ENCODE results near the gene TMEM223. TPM values are rescaled to one million over a fixed set of nuclear protein-coding genes. Genes with fewer than 3 reads are reported as not detected.

Gene TMEM223
- total and polyA plus RNA-seq, 9 of the 15 experiments (the other 6 are each of a cell fraction or from before 2014, with no cell fraction given) = 5.9 to 34.5 (median 19.6) TPM

- no peak for TF ChIP-seq ZNF175 (CRISPR knock-in tag; IDR thresholded peaks at IDR 0.05; ENCODE audit: low read depth)
- no peak for TF ChIP-seq ZNF311 (CRISPR knock-in tag; IDR thresholded peaks at IDR 0.05)
- TF ChIP-seq LEF1 (IDR thresholded peaks at IDR 0.05) = no peak
- TF ChIP-seq ATF1 (CRISPR knock-in tag; IDR thresholded peaks at IDR 0.05) = no peak
- peak; percentile 64 for TF ChIP-seq ATF1 (tag; IDR thresholded peaks at IDR 0.05)
- TF ChIP-seq SNAPC5 (CRISPR knock-in tag; IDR thresholded peaks at IDR 0.05) = no peak
- no peak for TF ChIP-seq TSC22D4 (tag; IDR thresholded peaks at IDR 0.05)
- no peak for TF ChIP-seq CREB3L1 (IDR thresholded peaks at IDR 0.05; ENCODE audit: borderline replicate concordance, low read depth)
- no peak for TF ChIP-seq ZNF282 (CRISPR knock-in tag; IDR thresholded peaks at IDR 0.05)
- TF ChIP-seq JUN (IDR thresholded peaks at IDR 0.05; ENCODE audit: borderline replicate concordance, low read depth, low read length) = no peak
- peak; percentile 76; the same call in 1 of the 2 replicates for TF ChIP-seq JUN (CRISPR knock-in tag; IDR thresholded peaks at IDR 0.05; ENCODE audit: borderline replicate concordance)
- no peak for TF ChIP-seq SRSF3 (IDR thresholded peaks at IDR 0.05; ENCODE audit: insufficient read depth, low read length)
- 0 out of 4 replicates have a peak, but pooled peaks of 1 of the 2 experiments have one; percentile 25 for TF ChIP-seq UBTF (IDR thresholded peaks at IDR 0.05; ENCODE audit: borderline replicate concordance in 1 of 2, low read depth in 2 of 2, low read length in 2 of 2)
- TF ChIP-seq REST (IDR thresholded peaks at IDR 0.05; ENCODE audit: borderline replicate concordance) = no peak
- no peak; the same call in 1 of the 2 replicates for TF ChIP-seq REST (CRISPR knock-in tag; IDR thresholded peaks at IDR 0.05; ENCODE audit: low read depth)
- TF ChIP-seq MEIS2 (IDR thresholded peaks at IDR 0.05; ENCODE audit: partially characterized antibody) = no peak
These were observed at the start of gene TMEM223 (continued) for GRCh38 chr11:62791501-62792201.

Data from K562 (cell line).